Measurements from ENCODE around the gene ATP6V0E1.

ATP6V0E1 gene

DNA sequence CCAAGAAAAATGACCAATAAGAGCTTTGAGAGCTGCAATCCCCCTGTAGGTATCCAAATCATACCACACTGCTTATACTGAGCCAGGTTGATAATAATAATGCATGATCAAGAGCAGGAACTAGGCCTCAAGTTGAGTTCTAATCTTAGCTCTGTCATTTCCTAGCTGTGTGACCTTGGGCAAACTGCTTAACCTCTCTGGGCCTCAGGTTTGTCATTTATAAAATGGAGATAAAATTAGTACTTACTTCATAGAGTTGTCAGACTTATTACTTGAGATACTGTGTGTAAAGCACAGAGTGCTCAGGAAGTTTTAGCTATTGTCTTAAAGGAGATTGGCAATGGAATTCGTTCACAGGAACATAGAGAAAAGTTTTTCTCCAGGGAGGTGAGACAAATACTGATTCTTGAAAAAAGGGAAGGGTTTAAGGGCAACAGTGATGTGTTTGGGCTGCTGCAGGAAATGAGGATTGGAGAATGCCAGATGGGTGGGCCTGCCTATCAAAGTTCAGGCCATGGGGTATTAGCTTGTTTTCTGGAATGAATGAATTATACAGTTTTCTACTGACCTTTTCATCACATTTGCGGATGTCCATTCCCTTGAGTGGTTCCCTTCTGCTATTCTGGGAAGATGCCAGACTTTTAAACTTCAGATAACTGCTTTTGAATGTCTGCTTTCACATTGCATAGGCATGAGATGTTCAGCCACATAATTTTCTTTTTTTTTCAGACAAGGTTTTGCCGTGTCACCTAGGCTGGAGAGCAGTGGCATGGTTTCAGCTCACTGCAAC is 10.2 kb upstream of the ATP6V0E1 start:
- Histone ChIP-seq H3K4me1 (ENCODE audit: control insufficient read depth in 1 of 2, insufficient read depth in 2 of 2, low read length in 2 of 2) (no peaks in the 10 kb centered on the region), H3K9ac (ENCODE audit: low read depth in 1 of 2, low read length in 2 of 2) (no peak overlapping the region), H3K27me3 (ENCODE audit: control insufficient read depth in 1 of 2, insufficient read depth in 2 of 2, low read length in 2 of 2) (no peaks in the 10 kb centered on the region), H3K27ac (ENCODE audit: low read depth, low read length) (no peak overlapping the region), H3K36me3 (ENCODE audit: control insufficient read depth in 1 of 2, insufficient read depth in 2 of 2, low read length in 2 of 2) (peaks cover 4 to 15% of the 10 kb centered on the region in 2 donors), H3K4me3 (ENCODE audit: low read depth in 1 of 2, low read length in 2 of 2) (no peak overlapping the region), H3K9me3 (ENCODE audit: control insufficient read depth in 1 of 2, low read length in 2 of 2) (no peaks in the 10 kb centered on the region)

DNA sequence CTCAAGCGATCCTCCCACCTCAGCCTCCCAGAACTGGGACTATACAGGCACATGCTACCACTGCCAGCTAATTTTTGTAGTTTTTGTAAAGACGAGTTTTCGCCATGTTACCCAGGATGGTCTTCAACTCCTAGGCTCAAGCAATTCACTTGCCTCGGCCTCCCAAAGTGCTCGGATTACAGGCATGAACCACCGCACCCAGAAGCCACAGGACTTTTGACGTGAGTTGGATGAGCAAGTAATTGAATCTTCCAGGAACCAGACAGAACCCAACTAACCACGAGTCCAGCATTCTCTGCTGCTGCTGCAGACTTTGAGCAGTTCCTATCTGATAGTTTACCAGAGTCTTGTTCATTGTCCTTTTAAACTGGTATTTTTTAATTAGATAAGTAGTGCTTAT is 9.6 kb upstream of the ATP6V0E1 start:
- H3K4me3 ChIP-seq (ENCODE audit: low read depth in 1 of 2, low read length in 2 of 2) = no peak overlapping the region
- H3K36me3 ChIP-seq (ENCODE audit: control insufficient read depth in 1 of 2, insufficient read depth in 2 of 2, low read length in 2 of 2) = peaks cover 3 to 12% of the 10 kb centered on the region in 2 donors
- H3K4me1 ChIP-seq (ENCODE audit: control insufficient read depth in 1 of 2, insufficient read depth in 2 of 2, low read length in 2 of 2) = no peaks in the 10 kb centered on the region
- H3K9ac ChIP-seq (ENCODE audit: low read depth in 1 of 2, low read length in 2 of 2) = no peak overlapping the region
- no peak overlapping the region for H3K27ac ChIP-seq (ENCODE audit: low read depth, low read length)
- no peaks in the 10 kb centered on the region for H3K9me3 ChIP-seq (ENCODE audit: control insufficient read depth in 1 of 2, low read length in 2 of 2)
- H3K27me3 ChIP-seq (ENCODE audit: control insufficient read depth in 1 of 2, insufficient read depth in 2 of 2, low read length in 2 of 2) = no peaks in the 10 kb centered on the region

DNA sequence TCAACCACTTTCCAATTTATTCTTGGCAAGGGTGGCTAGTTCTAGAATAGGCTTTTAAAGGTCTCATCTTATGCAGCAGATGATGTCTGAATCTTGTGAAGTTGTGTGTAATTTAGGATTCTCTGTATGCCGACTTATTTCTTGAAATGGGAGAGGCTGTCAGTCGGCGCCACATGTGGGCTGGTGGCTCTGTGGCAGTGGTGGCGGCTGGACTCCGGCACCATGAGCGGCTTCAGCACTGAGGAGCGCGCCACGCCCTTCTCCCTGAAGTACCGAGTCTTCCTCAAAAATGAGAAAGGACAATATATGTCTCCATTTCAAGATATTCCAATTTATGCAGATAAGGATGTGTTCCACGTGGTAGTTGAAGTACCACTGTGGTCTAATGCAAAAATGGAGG is 8.3 kb upstream of the ATP6V0E1 start:
- no peaks in the 10 kb centered on the region for H3K9me3 ChIP-seq (ENCODE audit: control insufficient read depth in 1 of 2, low read length in 2 of 2)
- H3K27me3 ChIP-seq (ENCODE audit: control insufficient read depth in 1 of 2, insufficient read depth in 2 of 2, low read length in 2 of 2) = no peaks in the 10 kb centered on the region
- H3K4me3 ChIP-seq (ENCODE audit: low read depth in 1 of 2, low read length in 2 of 2) = no peak overlapping the region
- H3K27ac ChIP-seq (ENCODE audit: low read depth, low read length) = no peak overlapping the region
- no peaks in the 10 kb centered on the region for H3K4me1 ChIP-seq (ENCODE audit: control insufficient read depth in 1 of 2, insufficient read depth in 2 of 2, low read length in 2 of 2)
- H3K9ac ChIP-seq (ENCODE audit: low read depth in 1 of 2, low read length in 2 of 2) = no peak overlapping the region
- peaks cover 0 to under 1% of the 10 kb centered on the region in 2 donors for H3K36me3 ChIP-seq (ENCODE audit: control insufficient read depth in 1 of 2, insufficient read depth in 2 of 2, low read length in 2 of 2)

DNA sequence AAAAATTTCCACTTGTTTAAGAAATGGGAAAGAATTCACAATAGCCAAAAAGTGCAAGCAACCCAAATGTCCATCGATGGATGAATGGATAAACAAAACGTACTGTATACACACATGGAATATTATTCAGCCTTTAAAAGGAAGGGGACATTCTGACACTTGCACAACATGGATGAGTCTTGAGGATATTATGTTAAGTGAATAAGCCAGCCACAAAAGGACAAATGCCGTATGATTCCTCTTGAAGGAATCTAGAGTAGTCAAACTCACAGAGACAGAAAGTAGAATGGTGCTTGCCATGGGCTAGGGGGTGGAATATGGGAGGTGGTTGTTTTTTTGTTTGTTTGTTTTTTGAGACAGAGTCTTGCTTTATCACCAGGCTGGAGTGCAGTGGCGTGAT is 3.8 kb upstream of the ATP6V0E1 start:
- H3K9me3 ChIP-seq (ENCODE audit: control insufficient read depth in 1 of 2, low read length in 2 of 2) = no peaks in the 10 kb centered on the region
- H3K36me3 ChIP-seq (ENCODE audit: control insufficient read depth in 1 of 2, insufficient read depth in 2 of 2, low read length in 2 of 2) = no peaks in the 10 kb centered on the region
- H3K4me1 ChIP-seq (ENCODE audit: control insufficient read depth in 1 of 2, insufficient read depth in 2 of 2, low read length in 2 of 2) = peaks cover 0 to 3% of the 10 kb centered on the region in 2 donors
- no peaks in the 10 kb centered on the region for H3K27me3 ChIP-seq (ENCODE audit: control insufficient read depth in 1 of 2, insufficient read depth in 2 of 2, low read length in 2 of 2)
- no peak overlapping the region for H3K4me3 ChIP-seq (ENCODE audit: low read depth in 1 of 2, low read length in 2 of 2)
- H3K9ac ChIP-seq (ENCODE audit: low read depth in 1 of 2, low read length in 2 of 2) = no peak overlapping the region
- H3K27ac ChIP-seq (ENCODE audit: low read depth, low read length) = no peak overlapping the region

DNA sequence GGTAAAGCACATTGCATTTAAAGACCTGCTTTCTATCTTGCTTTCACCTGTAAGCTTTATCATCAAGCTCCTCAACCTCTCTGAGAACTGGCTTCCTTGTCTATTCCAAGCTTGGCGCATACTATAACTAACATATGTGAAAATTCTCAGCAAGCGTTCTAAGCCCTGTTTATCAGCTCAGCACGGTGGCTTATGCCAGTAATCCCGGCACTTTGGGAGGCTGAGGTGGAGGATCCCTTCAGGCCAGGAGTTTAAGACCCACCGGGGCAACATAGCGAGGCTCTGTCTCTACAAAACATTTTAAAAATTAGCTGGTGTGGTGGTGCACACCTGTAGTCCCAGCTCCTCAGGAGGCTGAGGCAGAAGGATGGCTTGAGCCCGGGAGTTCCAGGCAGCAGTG is 1.6 kb upstream of the ATP6V0E1 start:
- Histone ChIP-seq H3K9ac (ENCODE audit: low read depth in 1 of 2, low read length in 2 of 2) (no peak overlapping the region), H3K27me3 (ENCODE audit: control insufficient read depth in 1 of 2, insufficient read depth in 2 of 2, low read length in 2 of 2) (no peaks in the 10 kb centered on the region), H3K36me3 (ENCODE audit: control insufficient read depth in 1 of 2, insufficient read depth in 2 of 2, low read length in 2 of 2) (peaks cover 0 to 4% of the 10 kb centered on the region in 2 donors), H3K27ac (ENCODE audit: low read depth, low read length) (no peak overlapping the region), H3K4me1 (ENCODE audit: control insufficient read depth in 1 of 2, insufficient read depth in 2 of 2, low read length in 2 of 2) (peaks cover 9 to 13% of the 10 kb centered on the region in 2 donors), H3K4me3 (ENCODE audit: low read depth in 1 of 2, low read length in 2 of 2) (no peak overlapping the region), H3K9me3 (ENCODE audit: control insufficient read depth in 1 of 2, low read length in 2 of 2) (no peaks in the 10 kb centered on the region)

DNA sequence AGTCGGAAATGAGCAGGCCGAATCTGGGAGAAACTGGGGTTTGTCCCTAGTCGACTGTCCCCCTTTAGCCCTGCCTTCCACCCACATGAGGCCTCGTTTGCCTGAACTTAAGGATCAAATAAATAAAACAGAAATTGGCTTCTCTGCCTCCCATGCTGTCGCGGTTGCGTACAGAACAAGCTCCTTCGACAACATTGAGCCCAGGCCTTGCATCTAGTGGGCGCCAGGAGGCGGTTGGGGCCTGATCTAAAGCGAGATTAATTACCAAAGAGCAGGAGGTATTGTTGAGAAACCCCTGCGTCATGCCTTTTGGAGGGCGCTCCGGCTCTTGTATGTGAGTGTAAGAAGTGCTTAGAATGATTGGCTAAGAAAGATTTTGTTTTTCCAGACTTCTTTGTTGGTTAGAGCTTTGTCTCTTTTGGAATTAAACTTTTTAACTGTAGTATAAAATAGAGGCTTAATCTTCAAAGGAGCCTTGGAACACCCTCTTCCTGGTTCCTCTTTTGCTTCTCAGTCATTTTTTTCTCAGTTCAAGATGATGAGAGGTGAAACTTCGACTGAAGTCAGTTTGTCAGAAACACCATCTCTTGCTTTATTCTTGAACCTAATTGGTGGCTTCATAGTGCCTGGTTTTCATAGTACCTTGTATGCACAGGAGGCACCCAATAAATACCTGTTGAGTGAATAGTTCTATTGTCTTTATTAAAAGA is 828 bp downstream of the ATP6V0E1 start:
- Histone ChIP-seq H3K4me1 (ENCODE audit: control insufficient read depth in 1 of 2, insufficient read depth in 2 of 2, low read length in 2 of 2) (peaks cover 9 to 13% of the 10 kb centered on the region in 2 donors), H3K9me3 (ENCODE audit: control insufficient read depth in 1 of 2, low read length in 2 of 2) (no peaks in the 10 kb centered on the region), H3K9ac (ENCODE audit: low read depth in 1 of 2, low read length in 2 of 2) (peak overlapping the region; percentile 91 to 99), H3K27me3 (ENCODE audit: control insufficient read depth in 1 of 2, insufficient read depth in 2 of 2, low read length in 2 of 2) (no peaks in the 10 kb centered on the region), H3K36me3 (ENCODE audit: control insufficient read depth in 1 of 2, insufficient read depth in 2 of 2, low read length in 2 of 2) (peaks cover 0 to 13% of the 10 kb centered on the region in 2 donors), H3K27ac (ENCODE audit: low read depth, low read length) (peak overlapping the region; percentile 94), H3K4me3 (ENCODE audit: low read depth in 1 of 2, low read length in 2 of 2) (peak overlapping the region; percentile 87 to 100)

DNA sequence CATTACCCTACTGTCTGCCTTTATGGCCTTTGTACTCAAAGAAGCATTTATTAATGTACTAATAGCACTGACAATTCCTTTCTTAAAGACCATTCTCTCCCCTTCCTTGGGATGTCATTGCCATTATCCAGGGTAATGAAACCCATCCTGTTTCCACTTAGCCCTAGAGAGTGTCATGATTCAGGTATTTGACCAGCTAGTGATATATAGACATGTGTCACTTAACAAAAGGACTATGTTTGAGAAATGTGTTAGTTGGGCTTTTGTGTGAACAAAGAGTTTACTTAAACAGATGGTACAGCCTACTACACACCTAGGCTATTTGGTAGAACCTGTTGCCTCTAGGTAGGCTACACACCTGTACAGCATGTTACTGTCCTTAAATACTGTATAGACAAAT is 2.0 kb downstream of the ATP6V0E1 start:
- Histone ChIP-seq H3K9ac (ENCODE audit: low read depth in 1 of 2, low read length in 2 of 2) (no peak overlapping the region), H3K36me3 (ENCODE audit: control insufficient read depth in 1 of 2, insufficient read depth in 2 of 2, low read length in 2 of 2) (peaks cover 0 to 13% of the 10 kb centered on the region in 2 donors), H3K4me3 (ENCODE audit: low read depth in 1 of 2, low read length in 2 of 2) (peak overlapping the region; percentile 8 to 11), H3K27me3 (ENCODE audit: control insufficient read depth in 1 of 2, insufficient read depth in 2 of 2, low read length in 2 of 2) (no peaks in the 10 kb centered on the region), H3K9me3 (ENCODE audit: control insufficient read depth in 1 of 2, low read length in 2 of 2) (no peaks in the 10 kb centered on the region), H3K4me1 (ENCODE audit: control insufficient read depth in 1 of 2, insufficient read depth in 2 of 2, low read length in 2 of 2) (peaks cover 9 to 13% of the 10 kb centered on the region in 2 donors), H3K27ac (ENCODE audit: low read depth, low read length) (no peak overlapping the region)

DNA sequence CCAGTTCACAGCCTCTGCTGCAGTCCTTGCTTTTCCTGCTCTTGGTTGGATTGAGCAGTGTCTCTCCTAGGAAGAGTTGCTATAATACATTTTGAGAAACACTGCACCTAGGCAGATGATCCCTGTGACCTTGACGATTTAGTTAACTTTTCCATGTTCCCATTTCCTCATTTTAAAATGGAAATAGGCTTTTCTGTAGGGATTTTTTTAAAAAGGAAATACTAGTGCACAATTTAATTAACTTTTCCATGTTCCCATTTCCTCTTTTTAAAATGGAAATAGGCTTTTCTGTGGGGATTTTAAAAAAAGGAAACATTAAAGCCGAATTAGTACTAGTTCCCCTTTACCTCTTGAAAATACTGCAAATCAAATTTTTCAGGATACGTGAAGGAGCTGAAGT is 4.7 kb downstream of the ATP6V0E1 start:
- no peak overlapping the region for H3K27ac ChIP-seq (ENCODE audit: low read depth, low read length)
- peaks cover 9 to 13% of the 10 kb centered on the region in 2 donors for H3K4me1 ChIP-seq (ENCODE audit: control insufficient read depth in 1 of 2, insufficient read depth in 2 of 2, low read length in 2 of 2)
- no peaks in the 10 kb centered on the region for H3K27me3 ChIP-seq (ENCODE audit: control insufficient read depth in 1 of 2, insufficient read depth in 2 of 2, low read length in 2 of 2)
- H3K9me3 ChIP-seq (ENCODE audit: control insufficient read depth in 1 of 2, low read length in 2 of 2) = no peaks in the 10 kb centered on the region
- peaks cover 0 to 16% of the 10 kb centered on the region in 2 donors for H3K36me3 ChIP-seq (ENCODE audit: control insufficient read depth in 1 of 2, insufficient read depth in 2 of 2, low read length in 2 of 2)
- H3K9ac ChIP-seq (ENCODE audit: low read depth in 1 of 2, low read length in 2 of 2) = no peak overlapping the region
- no peak overlapping the region for H3K4me3 ChIP-seq (ENCODE audit: low read depth in 1 of 2, low read length in 2 of 2)

DNA sequence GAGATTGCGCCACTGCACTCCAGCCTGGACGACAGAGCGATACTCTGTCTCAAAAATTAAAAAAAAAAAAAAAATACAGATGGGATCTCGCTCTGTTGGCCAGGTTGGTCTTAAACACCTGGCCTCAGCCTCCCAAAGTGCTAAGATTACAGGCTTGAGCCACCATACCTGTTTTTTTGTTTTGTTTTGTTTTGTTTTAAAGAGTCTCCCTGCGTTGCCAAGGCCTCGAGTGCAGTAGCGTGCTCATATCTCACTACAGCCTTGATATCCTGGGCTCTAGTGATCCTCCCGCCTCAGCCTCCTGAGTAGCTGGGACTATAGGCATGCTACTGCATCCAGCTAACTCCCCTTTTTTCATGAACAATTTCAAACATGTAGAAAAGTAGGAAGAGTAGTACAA is 7.2 kb downstream of the ATP6V0E1 start:
- Histone ChIP-seq H3K27me3 (ENCODE audit: control insufficient read depth in 1 of 2, insufficient read depth in 2 of 2, low read length in 2 of 2) (no peaks in the 10 kb centered on the region), H3K9me3 (ENCODE audit: control insufficient read depth in 1 of 2, low read length in 2 of 2) (no peaks in the 10 kb centered on the region), H3K36me3 (ENCODE audit: control insufficient read depth in 1 of 2, insufficient read depth in 2 of 2, low read length in 2 of 2) (peaks cover 0 to 28% of the 10 kb centered on the region in 2 donors), H3K4me3 (ENCODE audit: low read depth in 1 of 2, low read length in 2 of 2) (no peak overlapping the region), H3K27ac (ENCODE audit: low read depth, low read length) (no peak overlapping the region), H3K4me1 (ENCODE audit: control insufficient read depth in 1 of 2, insufficient read depth in 2 of 2, low read length in 2 of 2) (peaks cover 2% of the 10 kb centered on the region in 2 donors), H3K9ac (ENCODE audit: low read depth in 1 of 2, low read length in 2 of 2) (no peak overlapping the region)

DNA sequence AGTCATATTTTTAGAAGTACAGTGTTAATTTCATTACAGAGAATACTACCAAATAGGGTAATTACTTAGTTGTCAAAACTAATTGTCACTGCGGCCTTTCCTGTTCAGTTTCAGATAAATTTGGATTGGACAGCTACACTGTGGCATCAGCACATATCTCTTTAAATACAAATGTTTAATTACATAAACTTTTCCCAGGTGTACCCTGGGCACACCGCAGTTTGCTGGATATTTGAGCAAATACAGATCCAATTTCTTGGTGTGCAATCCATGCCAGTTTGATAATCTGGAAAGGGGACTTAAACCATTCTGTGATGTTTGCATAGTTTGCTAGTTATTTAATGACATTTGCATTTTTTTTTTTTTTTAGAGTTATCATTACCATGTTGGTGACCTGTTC is 10.8 kb downstream of the ATP6V0E1 start:
- Histone ChIP-seq H3K9me3 (ENCODE audit: control insufficient read depth in 1 of 2, low read length in 2 of 2) (no peaks in the 10 kb centered on the region), H3K4me3 (ENCODE audit: low read depth in 1 of 2, low read length in 2 of 2) (no peak overlapping the region), H3K27me3 (ENCODE audit: control insufficient read depth in 1 of 2, insufficient read depth in 2 of 2, low read length in 2 of 2) (no peaks in the 10 kb centered on the region), H3K4me1 (ENCODE audit: control insufficient read depth in 1 of 2, insufficient read depth in 2 of 2, low read length in 2 of 2) (peaks cover 0 to 2% of the 10 kb centered on the region in 2 donors), H3K36me3 (ENCODE audit: control insufficient read depth in 1 of 2, insufficient read depth in 2 of 2, low read length in 2 of 2) (peaks cover 0 to 30% of the 10 kb centered on the region in 2 donors), H3K27ac (ENCODE audit: low read depth, low read length) (no peak overlapping the region), H3K9ac (ENCODE audit: low read depth in 1 of 2, low read length in 2 of 2) (no peak overlapping the region)

Data from duodenal mucosa (tissue), 2 donors.